RWPE1 (cell line): ENCODE results near the gene SPRR1B.

ENCODE experiments used
- CTCF ChIA-PET: fragments of 350-600 bp; sonication (Branson Sonifier 250); formaldehyde crosslinking; extraction: SDS; loops from one replicate; lab custom pipeline; 2021; lab: Yijun Ruan, JAX
- POLR2A ChIA-PET: fragments of 400-600 bp; formaldehyde crosslinking; extraction: SDS; loops from one replicate; lab custom pipeline; 2020; ENCODE audit warnings: antibody characterized with exemption; ENCODE audit not compliant: low non-redundant PET; lab: Yijun Ruan, JAX
- DNase-seq: peaks from one replicate; pipeline ENCODE4 v3.0.0; 2012; ENCODE audit warnings: low spot score
- H3K27ac ChIP-seq: fragments of 450-650 bp; 2 replicates; pipeline ENCODE4 v1.5.1; 2017
- TF ChIP-seq, protein P1 (sequence below): fragments of 450-650 bp; conservative IDR thresholded peaks from 2 replicates; pipeline ENCODE4 v1.5.1; 2017; ENCODE audit warnings: low read depth, mild to moderate bottlenecking

The SPRR1B gene

DNA sequence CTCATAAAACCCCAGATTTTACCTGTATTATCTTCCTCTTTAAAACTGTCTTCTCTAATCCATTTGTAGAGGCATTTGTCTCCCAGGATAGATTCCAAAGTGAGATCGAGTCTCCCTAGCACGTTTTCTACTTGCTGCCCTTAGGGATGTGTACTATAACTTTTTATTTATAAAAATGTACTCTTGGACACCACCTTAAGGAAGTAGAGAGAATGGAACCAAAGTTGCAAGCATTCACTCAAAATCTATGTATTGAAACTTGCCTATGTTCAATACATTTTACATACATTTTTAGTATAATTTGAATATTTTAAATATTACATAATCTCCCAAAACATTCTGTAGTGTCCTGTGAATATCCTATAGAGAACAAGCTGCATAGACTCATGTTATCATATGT, 27.2 kb downstream of the SPRR1B start:
- DNase-seq: no peak
- no peak overlapping the region for H3K27ac ChIP-seq
- TF ChIP-seq, protein P1, sequence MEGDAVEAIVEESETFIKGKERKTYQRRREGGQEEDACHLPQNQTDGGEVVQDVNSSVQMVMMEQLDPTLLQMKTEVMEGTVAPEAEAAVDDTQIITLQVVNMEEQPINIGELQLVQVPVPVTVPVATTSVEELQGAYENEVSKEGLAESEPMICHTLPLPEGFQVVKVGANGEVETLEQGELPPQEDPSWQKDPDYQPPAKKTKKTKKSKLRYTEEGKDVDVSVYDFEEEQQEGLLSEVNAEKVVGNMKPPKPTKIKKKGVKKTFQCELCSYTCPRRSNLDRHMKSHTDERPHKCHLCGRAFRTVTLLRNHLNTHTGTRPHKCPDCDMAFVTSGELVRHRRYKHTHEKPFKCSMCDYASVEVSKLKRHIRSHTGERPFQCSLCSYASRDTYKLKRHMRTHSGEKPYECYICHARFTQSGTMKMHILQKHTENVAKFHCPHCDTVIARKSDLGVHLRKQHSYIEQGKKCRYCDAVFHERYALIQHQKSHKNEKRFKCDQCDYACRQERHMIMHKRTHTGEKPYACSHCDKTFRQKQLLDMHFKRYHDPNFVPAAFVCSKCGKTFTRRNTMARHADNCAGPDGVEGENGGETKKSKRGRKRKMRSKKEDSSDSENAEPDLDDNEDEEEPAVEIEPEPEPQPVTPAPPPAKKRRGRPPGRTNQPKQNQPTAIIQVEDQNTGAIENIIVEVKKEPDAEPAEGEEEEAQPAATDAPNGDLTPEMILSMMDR: no peak
- ChIA-PET POLR2A (no interaction called here), CTCF (interaction anchor here (0.8 kb wide), 1 partner anchor 134 kb away, joined by 4 read pairs; no protein-coding TSS in a partner anchor)

- no peak overlapping the region for H3K27ac ChIP-seq
- no peak for DNase-seq
- TF ChIP-seq, protein P1: no peak
- CTCF ChIA-PET: interaction anchor here (0.5 to 0.8 kb wide), 3 partner anchors 66 to 1365 kb away, joined by 3 to 4 read pairs (median 4); no protein-coding TSS in a partner anchor
- POLR2A ChIA-PET: no interaction called here
These were observed 28.1 kb downstream of the SPRR1B start for GRCh38 chr1:153058826-153059784.

- ChIA-PET CTCF (no interaction called here), POLR2A (no interaction called here)
- no peak for DNase-seq
- TF ChIP-seq, protein P1: no peak
- no peak overlapping the region for H3K27ac ChIP-seq
These were observed 39.2 kb downstream of the SPRR1B start for GRCh38 chr1:153070243-153070642.

DNA sequence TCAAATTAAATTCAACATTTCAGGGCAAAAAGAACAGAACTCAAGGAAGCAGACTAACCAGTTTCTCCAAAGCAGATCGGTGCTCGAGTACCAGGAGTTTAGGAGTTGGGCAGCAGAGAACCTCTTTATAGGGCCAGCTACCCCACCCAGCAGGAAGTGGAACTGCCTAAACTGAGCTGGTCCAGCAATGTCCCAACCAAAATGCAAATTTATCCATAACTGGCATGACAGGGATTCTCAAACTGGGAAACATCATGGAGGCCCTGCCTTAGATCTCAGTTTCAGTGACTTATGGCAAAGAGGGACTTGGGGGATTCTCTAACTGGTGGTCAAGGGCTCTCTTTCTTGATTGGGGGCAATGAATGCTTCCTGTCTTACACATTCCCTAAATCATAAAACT, 40.5 kb downstream of the SPRR1B start, which contains the start of gene SPRR2B:
SPRR2B (minus strand) TSS at position 101 of the 400 bp plus-strand sequence. CDS start 772 bp downstream, outside the sequence.
- ChIA-PET CTCF (interaction anchor here (0.6 kb wide), 1 partner anchor 118 kb away, joined by 5 read pairs; no protein-coding TSS in a partner anchor), POLR2A (no interaction called here)
- DNase-seq: no peak
- TF ChIP-seq, protein P1: no peak
- H3K27ac ChIP-seq: no peak within 1 kb of the TSS

DNA sequence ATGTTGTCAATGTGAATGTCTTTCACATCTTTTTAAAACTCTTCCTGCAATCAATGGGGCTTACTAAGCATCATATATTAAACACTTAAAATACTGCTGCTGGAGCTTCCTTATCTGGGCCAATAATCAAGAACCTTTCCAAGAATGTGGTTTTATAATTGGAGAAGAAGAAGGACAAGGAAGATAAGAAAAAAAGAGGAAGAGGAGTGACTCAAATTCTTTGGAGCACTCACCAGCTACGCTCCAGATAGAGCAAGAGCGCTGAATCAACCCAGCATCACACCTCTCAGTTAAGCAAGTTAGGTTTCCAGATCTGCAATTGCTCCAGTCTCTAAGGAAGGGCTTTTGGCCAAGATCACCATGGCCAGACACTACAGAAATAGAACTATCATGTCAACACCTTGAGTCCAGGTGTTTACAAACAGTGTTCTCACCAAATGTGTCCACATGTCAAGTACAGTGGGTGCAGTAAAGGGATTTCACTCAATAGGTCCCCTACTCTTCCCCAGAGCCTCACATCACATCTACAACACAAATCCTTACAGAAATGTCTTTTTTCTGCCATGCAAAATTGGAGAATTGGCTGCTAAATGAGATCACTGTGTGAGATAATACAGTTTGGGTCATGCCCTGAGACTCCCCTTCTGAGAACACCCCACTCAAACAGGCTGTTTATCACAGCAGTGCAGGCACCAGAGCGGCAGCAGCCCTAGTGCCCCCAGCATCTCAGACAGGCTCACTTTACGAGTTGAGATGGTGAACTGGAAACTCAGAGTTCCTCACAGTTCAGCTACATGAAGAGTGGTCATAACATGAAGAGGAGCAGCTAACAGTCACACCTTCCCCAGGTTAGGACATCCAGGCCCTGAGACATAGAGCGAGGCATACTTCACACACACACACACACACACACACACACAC, 42.1 kb downstream of the SPRR1B start:
- DNase-seq: no peak
- no peak overlapping the region for H3K27ac ChIP-seq
- ChIA-PET CTCF (no interaction called here), POLR2A (no interaction called here)
- TF ChIP-seq, protein P1: no peak

DNA sequence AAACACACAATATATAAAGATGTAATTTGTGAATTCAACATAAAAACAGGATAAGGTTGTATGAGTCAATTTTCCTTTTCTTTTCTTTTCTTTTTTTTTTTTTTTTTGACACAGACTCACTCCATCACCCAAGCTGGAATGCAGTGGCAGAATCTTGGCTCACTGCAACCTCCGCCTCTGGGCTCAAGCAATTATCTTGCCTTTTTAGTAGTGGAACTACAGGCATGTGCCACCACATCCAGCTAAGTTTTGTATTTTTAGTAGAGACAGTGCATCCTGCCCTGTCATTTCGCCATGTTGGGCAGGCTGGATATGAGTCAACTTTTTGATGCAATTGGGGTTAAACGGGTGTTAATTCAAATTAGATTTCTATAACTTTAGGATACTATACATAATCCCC, 50.7 kb downstream of the SPRR1B start:
- ChIA-PET POLR2A (no interaction called here), CTCF (no interaction called here)
- TF ChIP-seq, protein P1: no peak
- DNase-seq: no peak
- no peak overlapping the region for H3K27ac ChIP-seq
